ENCODE results near the gene BANK1.

The BANK1 gene

GRCh38 chr4:102036619-102037376 is 246.3 kb downstream of the BANK1 start:
- WGBS, result 77% methylated on average over 1 of the region's 5 CpGs
- Histone ChIP-seq H3K14ac (ENCODE audit: low read length in 2 of 2) (no peak overlapping the region), H2AK5ac (ENCODE audit: low read length, severe bottlenecking) (no peak overlapping the region), H3K4ac (ENCODE audit: low read depth in 1 of 2, low read length in 2 of 2) (no peak overlapping the region), H3K4me2 (ENCODE audit: low read length, poor library complexity, severe bottlenecking) (no peak overlapping the region), H3K27ac (ENCODE audit: low read length, poor library complexity, severe bottlenecking) (peak overlapping the region; percentile 15), H4K91ac (ENCODE audit: low read length) (no peak overlapping the region), H2BK15ac (ENCODE audit: low read depth, poor library complexity, severe bottlenecking) (no peak overlapping the region), H3K18ac (ENCODE audit: low read depth in 1 of 2, low read length in 2 of 2) (no peak overlapping the region), H3K79me1 (replicated peaks; ENCODE audit: low read length, poor library complexity, severe bottlenecking) (no peaks in the 10 kb centered on the region), H3K23ac (ENCODE audit: low read length in 2 of 2) (no peak overlapping the region), H3K36me3 (ENCODE audit: control insufficient read depth in 1 of 2, insufficient read depth in 2 of 2, low read depth in 1 of 2, low read length in 2 of 2) (no peaks in the 10 kb centered on the region), H3K4me1 (ENCODE audit: control insufficient read depth, insufficient read depth, low read depth, low read length) (no peaks in the 10 kb centered on the region), H2AFZ (ENCODE audit: low read depth, low read length) (no peak overlapping the region), H2BK12ac (ENCODE audit: low read length in 2 of 2) (no peak overlapping the region), H3K4me3 (ENCODE audit: insufficient read depth in 1 of 2, low read depth in 1 of 2, low read length in 2 of 2) (no peak overlapping the region), H2BK5ac (ENCODE audit: low read depth, low read length, poor library complexity, severe bottlenecking) (no peak overlapping the region), H4K8ac (ENCODE audit: low read length) (no peak overlapping the region), H3K9me3 (ENCODE audit: control insufficient read depth, low read length) (no peaks in the 10 kb centered on the region), H3K9ac (ENCODE audit: low read length) (no peak overlapping the region), H2BK120ac (ENCODE audit: low read depth, low read length) (no peak overlapping the region), H3K27me3 (ENCODE audit: control insufficient read depth in 1 of 2, insufficient read depth in 1 of 2, low read length in 2 of 2) (no peaks in the 10 kb centered on the region)
- DNase-seq, result no peak

DNA sequence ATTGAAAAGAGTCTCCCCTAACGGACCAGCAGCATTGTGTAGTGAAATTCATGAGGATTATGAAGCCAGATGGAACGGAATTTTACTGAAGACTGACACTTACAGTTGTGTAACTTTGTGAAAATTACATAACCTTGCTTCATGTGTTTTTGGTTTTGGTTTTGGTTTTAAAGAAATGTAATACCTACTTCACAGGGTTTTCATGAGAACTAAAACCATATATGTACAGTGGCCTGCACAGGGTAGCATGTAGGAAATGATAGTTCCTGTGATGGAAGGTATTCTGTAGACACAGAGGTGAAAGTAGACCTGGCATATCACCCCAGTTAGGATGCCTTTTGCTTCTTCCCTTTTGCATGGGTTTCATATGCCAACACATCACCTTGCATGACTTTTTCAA is 247.0 kb downstream of the BANK1 start:
- no peak overlapping the region for H3K4me2 ChIP-seq (ENCODE audit: low read length, poor library complexity, severe bottlenecking)
- no peak overlapping the region for H4K91ac ChIP-seq (ENCODE audit: low read length)
- H3K4me1 ChIP-seq (ENCODE audit: control insufficient read depth, insufficient read depth, low read depth, low read length), result no peaks in the 10 kb centered on the region
- DNase-seq, result peak; percentile 20
- no peak overlapping the region for H2BK5ac ChIP-seq (ENCODE audit: low read depth, low read length, poor library complexity, severe bottlenecking)
- no peak overlapping the region for H3K9ac ChIP-seq (ENCODE audit: low read length)
- no peak overlapping the region for H4K8ac ChIP-seq (ENCODE audit: low read length)
- H2AK5ac ChIP-seq (ENCODE audit: low read length, severe bottlenecking), result no peak overlapping the region
- no peak overlapping the region for H2BK15ac ChIP-seq (ENCODE audit: low read depth, poor library complexity, severe bottlenecking)
- no peak overlapping the region for H3K27ac ChIP-seq (ENCODE audit: low read length, poor library complexity, severe bottlenecking)
- no peak overlapping the region for H2AFZ ChIP-seq (ENCODE audit: low read depth, low read length)
- no peaks in the 10 kb centered on the region for H3K27me3 ChIP-seq (ENCODE audit: control insufficient read depth in 1 of 2, insufficient read depth in 1 of 2, low read length in 2 of 2)
- H3K14ac ChIP-seq (ENCODE audit: low read length in 2 of 2), result no peak overlapping the region
- WGBS, result 65% methylated on average over 2 of the region's 2 CpGs
- H3K79me1 ChIP-seq (replicated peaks; ENCODE audit: low read length, poor library complexity, severe bottlenecking), result no peaks in the 10 kb centered on the region
- H2BK120ac ChIP-seq (ENCODE audit: low read depth, low read length), result no peak overlapping the region
- no peak overlapping the region for H3K18ac ChIP-seq (ENCODE audit: low read depth in 1 of 2, low read length in 2 of 2)
- no peak overlapping the region for H2BK12ac ChIP-seq (ENCODE audit: low read length in 2 of 2)
- H3K4ac ChIP-seq (ENCODE audit: low read depth in 1 of 2, low read length in 2 of 2), result no peak overlapping the region
- peak overlapping the region in 1 of 2 experiments; percentile 20 for H3K4me3 ChIP-seq (ENCODE audit: insufficient read depth in 1 of 2, low read depth in 1 of 2, low read length in 2 of 2)
- H3K36me3 ChIP-seq (ENCODE audit: control insufficient read depth in 1 of 2, insufficient read depth in 2 of 2, low read depth in 1 of 2, low read length in 2 of 2), result no peaks in the 10 kb centered on the region
- H3K9me3 ChIP-seq (ENCODE audit: control insufficient read depth, low read length), result no peaks in the 10 kb centered on the region
- no peak overlapping the region for H3K23ac ChIP-seq (ENCODE audit: low read length in 2 of 2)

DNA sequence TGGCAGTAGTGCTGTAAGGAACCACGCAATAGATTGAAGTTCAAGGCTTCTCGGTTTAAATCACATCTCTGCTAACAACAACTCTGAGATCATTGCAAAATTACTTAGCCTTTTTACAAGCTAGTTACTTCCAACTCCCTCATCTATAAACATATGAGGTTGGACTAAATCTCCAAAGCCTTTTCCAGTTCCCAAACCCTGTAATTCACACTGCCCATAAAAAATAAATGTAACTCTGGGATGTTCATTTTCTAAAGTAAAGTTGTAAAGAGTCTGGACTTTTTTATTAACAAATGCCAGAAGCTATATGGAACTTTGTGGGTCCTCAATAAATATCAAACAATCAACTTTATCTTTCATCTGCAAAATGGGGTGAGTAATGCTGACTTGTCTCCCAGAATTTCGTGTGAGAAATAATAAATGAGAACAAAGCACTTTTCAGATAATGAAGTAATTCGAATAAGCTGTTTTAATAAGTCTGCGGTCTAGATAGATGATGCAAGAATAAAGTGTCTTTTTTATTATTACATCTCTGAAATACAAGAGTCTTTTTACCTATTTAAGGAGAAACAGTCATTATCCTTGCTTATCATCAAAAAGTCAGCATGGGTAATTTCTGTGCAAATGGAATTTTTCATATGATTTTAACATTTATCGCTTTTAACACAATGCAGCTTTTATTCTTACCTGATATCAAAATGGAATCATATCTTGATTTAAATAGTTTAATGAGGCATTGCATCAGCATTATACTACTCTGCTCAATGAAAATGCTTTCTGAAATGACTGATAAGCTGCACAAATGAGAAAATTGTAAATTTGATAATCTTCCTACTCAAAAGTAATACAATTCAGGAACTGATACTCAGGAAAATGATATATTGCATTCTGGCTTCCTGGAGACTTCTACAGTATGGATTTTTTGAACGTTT is 252.6 kb downstream of the BANK1 start:
- Histone ChIP-seq H3K18ac (ENCODE audit: low read depth in 1 of 2, low read length in 2 of 2) (no peak overlapping the region), H3K36me3 (ENCODE audit: control insufficient read depth in 1 of 2, insufficient read depth in 2 of 2, low read depth in 1 of 2, low read length in 2 of 2) (no peaks in the 10 kb centered on the region), H2BK120ac (ENCODE audit: low read depth, low read length) (no peak overlapping the region), H3K4me2 (ENCODE audit: low read length, poor library complexity, severe bottlenecking) (no peak overlapping the region), H2AK5ac (ENCODE audit: low read length, severe bottlenecking) (no peak overlapping the region), H2BK12ac (ENCODE audit: low read length in 2 of 2) (no peak overlapping the region), H4K8ac (ENCODE audit: low read length) (no peak overlapping the region), H2BK15ac (ENCODE audit: low read depth, poor library complexity, severe bottlenecking) (no peak overlapping the region), H3K9me3 (ENCODE audit: control insufficient read depth, low read length) (peaks cover 3% of the 10 kb centered on the region), H3K27ac (ENCODE audit: low read length, poor library complexity, severe bottlenecking) (no peak overlapping the region), H3K79me1 (replicated peaks; ENCODE audit: low read length, poor library complexity, severe bottlenecking) (no peaks in the 10 kb centered on the region), H2BK5ac (ENCODE audit: low read depth, low read length, poor library complexity, severe bottlenecking) (no peak overlapping the region), H3K27me3 (ENCODE audit: control insufficient read depth in 1 of 2, insufficient read depth in 1 of 2, low read length in 2 of 2) (no peaks in the 10 kb centered on the region), H3K4me1 (ENCODE audit: control insufficient read depth, insufficient read depth, low read depth, low read length) (no peaks in the 10 kb centered on the region), H2AFZ (ENCODE audit: low read depth, low read length) (no peak overlapping the region), H3K9ac (ENCODE audit: low read length) (no peak overlapping the region), H3K4me3 (ENCODE audit: insufficient read depth in 1 of 2, low read depth in 1 of 2, low read length in 2 of 2) (no peak overlapping the region), H4K91ac (ENCODE audit: low read length) (no peak overlapping the region), H3K14ac (ENCODE audit: low read length in 2 of 2) (no peak overlapping the region), H3K23ac (ENCODE audit: low read length in 2 of 2) (no peak overlapping the region), H3K4ac (ENCODE audit: low read depth in 1 of 2, low read length in 2 of 2) (no peak overlapping the region)
- no peak for DNase-seq
- WGBS, result 100% methylated on average over 2 of the region's 7 CpGs

DNA sequence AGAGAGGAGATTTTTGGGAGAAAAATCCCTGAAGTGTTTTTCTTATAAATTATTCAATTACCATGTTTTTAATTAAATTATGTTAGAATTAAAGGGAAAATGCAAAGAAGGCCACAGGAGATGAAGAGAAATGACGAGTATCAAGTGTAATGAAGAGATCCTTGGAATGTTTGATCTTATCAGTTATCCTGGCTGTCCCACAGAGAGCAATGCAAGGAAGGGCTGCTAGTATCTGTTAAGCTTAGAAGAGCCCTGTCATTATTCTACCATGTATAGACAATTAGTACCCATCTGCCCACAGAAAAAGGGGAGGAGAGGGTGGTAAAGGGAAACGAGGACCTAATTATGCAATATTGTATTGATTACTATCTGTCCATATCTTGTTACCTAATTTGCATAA is 257.1 kb downstream of the BANK1 start:
- 71% methylated on average over 1 of the region's 2 CpGs for WGBS

More for the DNA sequence above, 257.1 kb downstream of the BANK1 start:
- Histone ChIP-seq H3K9ac (ENCODE audit: low read length) (no peak overlapping the region), H3K4ac (ENCODE audit: low read depth in 1 of 2, low read length in 2 of 2) (no peak overlapping the region), H3K4me2 (ENCODE audit: low read length, poor library complexity, severe bottlenecking) (no peak overlapping the region), H4K91ac (ENCODE audit: low read length) (no peak overlapping the region), H3K14ac (ENCODE audit: low read length in 2 of 2) (no peak overlapping the region), H2BK5ac (ENCODE audit: low read depth, low read length, poor library complexity, severe bottlenecking) (no peak overlapping the region), H3K4me3 (ENCODE audit: insufficient read depth in 1 of 2, low read depth in 1 of 2, low read length in 2 of 2) (no peak overlapping the region), H2BK12ac (ENCODE audit: low read length in 2 of 2) (no peak overlapping the region), H3K23ac (ENCODE audit: low read length in 2 of 2) (no peak overlapping the region), H3K36me3 (ENCODE audit: control insufficient read depth in 1 of 2, insufficient read depth in 2 of 2, low read depth in 1 of 2, low read length in 2 of 2) (no peaks in the 10 kb centered on the region), H2AFZ (ENCODE audit: low read depth, low read length) (no peak overlapping the region), H3K79me1 (replicated peaks; ENCODE audit: low read length, poor library complexity, severe bottlenecking) (no peaks in the 10 kb centered on the region), H2AK5ac (ENCODE audit: low read length, severe bottlenecking) (no peak overlapping the region), H3K4me1 (ENCODE audit: control insufficient read depth, insufficient read depth, low read depth, low read length) (no peaks in the 10 kb centered on the region), H3K27ac (ENCODE audit: low read length, poor library complexity, severe bottlenecking) (no peak overlapping the region), H3K18ac (ENCODE audit: low read depth in 1 of 2, low read length in 2 of 2) (no peak overlapping the region), H2BK120ac (ENCODE audit: low read depth, low read length) (no peak overlapping the region), H2BK15ac (ENCODE audit: low read depth, poor library complexity, severe bottlenecking) (no peak overlapping the region), H4K8ac (ENCODE audit: low read length) (no peak overlapping the region), H3K27me3 (ENCODE audit: control insufficient read depth in 1 of 2, insufficient read depth in 1 of 2, low read length in 2 of 2) (no peaks in the 10 kb centered on the region), H3K9me3 (ENCODE audit: control insufficient read depth, low read length) (peaks cover 3% of the 10 kb centered on the region)
- DNase-seq, result no peak

Data from mesenchymal stem cell (in vitro differentiated cells and primary cell).